OCI-LY7 (cell line): ENCODE data around the gene RBM18.

Experiments used
- EZH2phosphoT487 ChIP-seq: fragments of 200-600 bp; sonication (generic); IDR thresholded peaks from 2 replicates; pipeline ENCODE4 v1.6.1; 2018; ENCODE audit warnings: low read depth, borderline replicate concordance, mild to moderate bottlenecking, mixed run types, antibody characterized with exemption, low read length, moderate library complexity, mixed read lengths
- TF ChIP-seq, protein P1 (sequence below): fragments of 200-600 bp; sonication (generic); conservative IDR thresholded peaks from 2 replicates; pipeline ENCODE4 v1.5.1; 2014; ENCODE audit warnings: mild to moderate bottlenecking, antibody characterized with exemption, low read length, moderate library complexity, mixed read lengths

DNA sequence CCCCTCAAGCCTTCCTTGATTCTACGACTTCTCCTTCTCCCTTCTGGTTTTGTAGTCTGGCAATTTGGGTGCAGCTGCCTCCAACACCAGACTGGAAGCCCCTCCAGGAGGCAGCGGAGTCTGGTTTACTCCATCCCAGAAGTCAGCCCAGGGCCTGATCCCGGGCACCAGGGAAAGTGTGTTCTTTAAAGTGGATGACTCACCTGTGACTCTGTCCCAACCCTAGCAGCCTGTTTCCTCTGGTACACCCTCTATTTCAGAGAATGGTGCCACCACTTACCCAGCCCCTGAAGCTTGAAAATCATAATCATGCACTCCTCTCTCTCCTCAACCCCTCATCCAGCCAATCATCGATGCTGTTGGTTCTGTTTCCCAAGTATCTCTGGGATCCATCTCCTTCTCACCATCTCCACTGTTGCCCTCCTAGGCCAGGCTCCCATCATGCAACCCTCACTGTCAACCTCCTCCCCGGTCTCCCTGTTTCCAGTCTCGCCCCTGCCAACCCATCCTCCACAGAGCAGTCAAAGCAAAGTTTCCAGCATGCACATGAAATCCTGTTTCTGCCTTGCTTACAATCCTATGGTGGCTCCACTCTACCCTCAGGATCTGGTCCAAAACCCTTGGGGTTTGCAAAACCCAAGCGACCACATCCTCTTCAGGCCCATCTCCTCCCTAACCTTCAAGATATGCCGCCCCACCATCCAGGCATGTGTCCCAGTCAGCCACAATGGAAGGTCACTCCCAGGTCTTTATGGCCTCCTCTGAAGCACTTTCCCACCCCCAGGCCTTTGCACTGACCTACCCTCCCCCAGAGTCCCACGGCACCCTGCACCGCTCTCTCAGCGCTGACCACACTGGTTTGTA is 46.3 kb downstream of the RBM18 start:
- TF ChIP-seq, protein P1, sequence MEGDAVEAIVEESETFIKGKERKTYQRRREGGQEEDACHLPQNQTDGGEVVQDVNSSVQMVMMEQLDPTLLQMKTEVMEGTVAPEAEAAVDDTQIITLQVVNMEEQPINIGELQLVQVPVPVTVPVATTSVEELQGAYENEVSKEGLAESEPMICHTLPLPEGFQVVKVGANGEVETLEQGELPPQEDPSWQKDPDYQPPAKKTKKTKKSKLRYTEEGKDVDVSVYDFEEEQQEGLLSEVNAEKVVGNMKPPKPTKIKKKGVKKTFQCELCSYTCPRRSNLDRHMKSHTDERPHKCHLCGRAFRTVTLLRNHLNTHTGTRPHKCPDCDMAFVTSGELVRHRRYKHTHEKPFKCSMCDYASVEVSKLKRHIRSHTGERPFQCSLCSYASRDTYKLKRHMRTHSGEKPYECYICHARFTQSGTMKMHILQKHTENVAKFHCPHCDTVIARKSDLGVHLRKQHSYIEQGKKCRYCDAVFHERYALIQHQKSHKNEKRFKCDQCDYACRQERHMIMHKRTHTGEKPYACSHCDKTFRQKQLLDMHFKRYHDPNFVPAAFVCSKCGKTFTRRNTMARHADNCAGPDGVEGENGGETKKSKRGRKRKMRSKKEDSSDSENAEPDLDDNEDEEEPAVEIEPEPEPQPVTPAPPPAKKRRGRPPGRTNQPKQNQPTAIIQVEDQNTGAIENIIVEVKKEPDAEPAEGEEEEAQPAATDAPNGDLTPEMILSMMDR = no peak
- TF ChIP-seq EZH2phosphoT487 = no peak
